ENCODE measurements around the gene TFAP2C.

Gene TFAP2C

DNA sequence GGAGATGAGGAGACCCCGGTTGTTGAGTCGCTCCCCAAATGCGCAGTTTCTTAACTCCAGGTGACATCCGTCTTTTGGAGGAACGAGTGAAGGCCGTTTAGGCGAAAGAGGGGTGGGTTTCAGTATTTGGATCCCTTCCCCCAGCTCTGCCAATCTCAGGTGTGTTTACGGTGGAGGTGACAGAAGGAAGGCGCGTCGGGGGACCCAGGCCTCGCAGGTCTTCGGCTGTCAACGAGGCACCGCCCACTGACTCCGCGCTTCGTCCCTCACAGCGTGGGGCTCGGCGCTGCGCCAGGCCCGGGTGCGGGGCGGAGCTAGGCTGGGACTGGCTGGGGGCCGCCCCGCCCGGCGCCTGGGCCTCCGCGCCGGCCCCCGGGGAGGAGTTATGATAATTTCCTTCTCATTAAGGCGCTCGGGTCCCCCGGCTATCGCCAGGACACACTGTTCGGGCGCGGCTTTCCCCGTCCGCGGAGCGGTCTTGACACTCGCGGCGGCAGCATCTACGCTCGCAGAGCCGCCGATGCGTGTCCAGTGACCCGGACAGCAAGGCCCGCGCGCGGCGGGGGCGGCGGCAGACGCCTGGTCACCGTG, at the start of gene TFAP2C:
TFAP2C (plus strand) TSS at position 434 of the 591 bp plus-strand sequence. CDS start 239 bp downstream, outside the sequence.
- no peak for DNase-seq

- DNase-seq, result no peak
These were observed 48.9 kb upstream of the TFAP2C start for GRCh38 chr20:56580226-56580625.

- no peak for DNase-seq
These were observed 47.4 kb upstream of the TFAP2C start for GRCh38 chr20:56581701-56582100.

DNA sequence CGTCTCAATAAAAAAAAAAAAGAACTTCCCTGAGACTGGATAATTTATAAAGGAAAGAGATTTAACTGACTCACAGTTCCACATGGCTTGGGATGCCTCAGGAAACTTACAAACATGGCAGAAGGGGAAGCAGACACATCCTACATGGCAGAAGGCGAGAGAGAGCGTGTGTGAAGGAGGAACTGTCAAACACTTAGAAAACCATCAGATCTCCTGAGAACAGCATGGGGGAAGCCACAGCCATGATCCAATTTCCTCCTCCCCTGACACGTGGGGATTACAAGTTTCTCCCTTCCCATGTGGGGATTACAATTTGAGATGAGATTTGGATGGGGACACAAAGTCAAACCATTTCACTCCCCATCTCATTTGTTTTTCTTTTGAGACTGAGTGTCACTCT, 46.6 kb upstream of the TFAP2C start:
- DNase-seq, result no peak

GRCh38 chr20:56584916-56585315, 44.2 kb upstream of the TFAP2C start:
- no peak for DNase-seq

DNA sequence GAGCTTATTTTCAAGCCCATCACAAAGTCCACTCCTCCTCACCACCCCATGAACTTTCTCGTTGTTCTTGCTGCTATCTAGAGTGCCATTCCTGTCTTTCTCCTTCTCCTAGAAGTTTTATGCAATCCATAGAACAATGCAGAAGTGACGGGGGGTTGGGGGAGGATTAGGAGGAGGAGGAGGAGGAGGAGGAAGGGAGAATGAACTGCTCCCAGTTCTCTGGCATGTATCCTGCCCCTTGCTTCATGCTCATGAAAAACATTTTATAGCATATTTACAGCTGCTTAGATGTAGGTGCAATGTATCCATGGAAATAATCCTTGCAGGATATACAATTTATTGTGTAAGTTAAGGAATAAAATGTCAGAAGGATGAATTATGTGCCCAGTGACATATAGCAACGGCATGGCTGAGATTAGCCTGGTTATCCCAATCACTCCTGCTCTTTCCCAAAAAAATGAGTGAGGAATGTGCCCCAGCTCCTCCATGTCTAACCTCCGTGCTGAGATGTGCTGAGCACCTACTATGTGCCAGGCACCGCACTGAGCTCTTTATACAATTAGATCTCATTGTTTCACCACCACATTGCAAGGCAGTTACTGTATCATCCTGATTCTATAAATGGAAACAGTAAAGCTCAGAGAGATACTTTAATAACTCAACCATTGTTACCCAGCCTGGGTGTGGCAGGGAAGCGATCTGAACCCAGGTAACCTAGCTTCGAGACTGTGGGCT, 41.6 kb upstream of the TFAP2C start:
- no peak for DNase-seq

- no peak for DNase-seq
These were observed 40.1 kb upstream of the TFAP2C start for GRCh38 chr20:56588996-56589395.

GRCh38 chr20:56589633-56590032, 39.5 kb upstream of the TFAP2C start:
- DNase-seq, result no peak

DNA sequence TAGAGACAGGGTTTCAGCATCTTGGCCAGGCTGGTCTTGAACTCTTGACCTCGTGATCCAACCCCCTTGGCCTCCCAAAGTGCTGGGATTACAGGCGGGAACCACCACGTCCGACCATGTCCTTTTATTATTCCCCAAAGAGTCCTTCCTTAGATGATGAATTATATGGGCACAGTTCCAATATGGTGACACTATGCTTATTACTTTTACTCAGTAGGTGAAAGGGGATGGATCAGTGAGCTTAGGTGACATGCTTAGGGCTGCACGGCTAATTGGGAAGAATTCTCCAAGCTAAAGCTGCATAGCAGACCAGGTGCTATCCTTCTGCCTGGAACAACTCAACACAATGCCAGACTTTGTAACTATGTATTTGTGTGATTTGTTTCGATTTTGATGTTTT, 38.2 kb upstream of the TFAP2C start:
- no peak for DNase-seq

DNA sequence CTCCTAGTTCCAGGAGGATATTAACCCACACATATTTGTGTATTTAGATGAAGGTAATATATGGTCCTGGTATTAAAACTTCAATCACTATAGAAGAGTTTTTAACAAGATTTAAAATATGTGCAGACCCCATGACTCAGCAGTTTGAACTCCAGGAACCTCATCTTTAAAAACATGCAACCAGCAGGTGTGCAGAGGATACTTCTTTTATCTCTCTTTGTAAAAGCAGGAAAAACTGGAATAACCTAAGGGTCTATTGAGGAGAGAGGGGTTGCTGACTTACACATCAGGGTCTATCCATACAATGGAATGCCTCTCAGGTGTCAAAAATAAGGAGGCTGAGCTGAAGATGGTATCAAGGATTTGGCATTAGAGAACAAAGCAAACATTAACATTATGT, 36.9 kb upstream of the TFAP2C start:
- no peak for DNase-seq

DNA sequence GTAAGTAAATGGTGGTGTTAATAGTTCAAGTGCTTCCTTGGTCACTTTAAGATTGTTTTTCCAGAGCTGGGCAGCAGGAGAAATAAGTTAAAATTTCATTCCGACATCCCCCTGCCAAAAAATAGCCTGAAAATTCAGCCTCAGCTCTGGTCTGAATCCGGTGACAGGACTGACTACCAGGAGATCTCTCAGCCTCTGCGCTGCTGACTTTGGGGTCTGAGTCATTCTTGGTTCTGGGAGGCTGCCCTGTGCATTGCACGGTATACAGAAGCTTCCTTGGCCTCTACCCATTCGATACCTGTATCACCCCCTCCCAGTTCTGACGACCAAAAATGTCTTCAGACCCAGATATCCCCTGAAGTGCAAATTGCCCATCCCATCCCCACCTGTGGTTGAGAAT, 36.3 kb upstream of the TFAP2C start:
- no peak for DNase-seq

DNA sequence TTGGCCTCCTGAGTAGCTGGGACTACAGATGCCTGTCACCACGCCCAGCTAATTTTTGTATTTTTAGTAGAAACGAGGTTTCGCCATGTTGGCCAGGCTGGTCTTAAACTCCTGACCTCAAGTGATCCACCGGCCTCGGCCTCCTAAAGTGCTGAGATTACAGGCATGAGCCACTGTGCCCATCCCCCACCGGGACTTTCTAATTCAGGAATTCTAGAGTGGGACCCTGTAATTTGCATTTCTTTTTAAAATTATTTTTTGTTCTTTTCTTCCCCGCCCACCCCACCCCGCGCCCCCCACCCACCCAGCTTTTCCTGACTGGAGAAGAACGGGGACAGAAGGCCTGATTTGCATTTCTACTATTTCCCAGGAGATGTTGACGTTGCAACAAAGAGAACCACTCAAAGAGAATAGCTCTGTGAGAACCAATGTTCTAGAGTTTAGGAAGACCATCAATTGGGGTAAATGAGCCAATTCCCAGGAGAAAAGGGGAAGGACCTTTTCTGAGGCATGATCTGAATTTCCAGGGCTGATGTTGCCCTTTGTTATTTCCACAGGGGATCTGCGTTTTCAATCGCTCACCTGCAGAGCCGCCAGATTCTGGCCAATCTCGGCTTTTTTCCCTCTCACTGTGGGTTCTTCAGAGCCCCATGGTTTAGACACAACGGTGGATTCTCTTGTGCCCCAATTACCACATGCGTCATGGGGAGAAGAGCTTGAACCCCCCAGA, 33.2 kb upstream of the TFAP2C start:
- DNase-seq, result no peak

DNA sequence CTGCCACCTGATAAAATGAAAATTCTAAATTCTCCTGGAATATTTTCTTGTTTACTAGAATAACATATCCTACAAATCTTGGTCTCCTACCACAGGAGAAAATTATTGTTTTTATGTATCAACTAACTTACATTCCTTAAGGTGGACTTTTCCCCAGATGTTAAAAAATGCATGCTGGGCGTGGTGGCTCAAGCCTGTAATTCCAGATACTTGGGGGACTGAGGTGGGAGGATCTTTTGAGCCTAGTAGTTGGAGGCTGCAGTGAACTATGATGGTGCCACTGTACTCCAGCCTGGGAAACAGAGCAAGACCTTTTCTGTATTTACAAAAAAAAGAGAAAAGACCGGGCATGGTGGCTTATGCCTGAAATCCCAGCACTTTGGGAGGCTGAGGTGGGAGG, 27.9 kb upstream of the TFAP2C start:
- no peak for DNase-seq

DNA sequence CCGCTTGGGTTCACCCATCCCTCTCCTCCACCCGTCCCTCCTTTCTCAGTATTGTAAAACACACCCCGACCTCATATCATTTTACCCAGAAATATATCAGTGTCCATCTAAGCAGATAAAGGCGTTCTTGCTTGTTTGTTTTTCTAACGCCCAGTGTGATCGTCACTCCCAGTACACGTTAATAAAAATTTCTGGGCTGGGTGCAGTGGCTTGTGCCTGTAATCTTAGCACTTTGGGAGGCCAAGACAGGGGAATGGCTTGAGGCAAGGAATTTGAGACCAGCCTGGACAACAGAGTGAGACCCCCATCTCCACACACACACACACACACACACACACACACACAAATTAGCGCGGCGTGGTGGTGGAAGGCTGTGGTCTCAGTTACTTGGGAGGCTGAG, 24.4 kb upstream of the TFAP2C start:
- no peak for DNase-seq

DNA sequence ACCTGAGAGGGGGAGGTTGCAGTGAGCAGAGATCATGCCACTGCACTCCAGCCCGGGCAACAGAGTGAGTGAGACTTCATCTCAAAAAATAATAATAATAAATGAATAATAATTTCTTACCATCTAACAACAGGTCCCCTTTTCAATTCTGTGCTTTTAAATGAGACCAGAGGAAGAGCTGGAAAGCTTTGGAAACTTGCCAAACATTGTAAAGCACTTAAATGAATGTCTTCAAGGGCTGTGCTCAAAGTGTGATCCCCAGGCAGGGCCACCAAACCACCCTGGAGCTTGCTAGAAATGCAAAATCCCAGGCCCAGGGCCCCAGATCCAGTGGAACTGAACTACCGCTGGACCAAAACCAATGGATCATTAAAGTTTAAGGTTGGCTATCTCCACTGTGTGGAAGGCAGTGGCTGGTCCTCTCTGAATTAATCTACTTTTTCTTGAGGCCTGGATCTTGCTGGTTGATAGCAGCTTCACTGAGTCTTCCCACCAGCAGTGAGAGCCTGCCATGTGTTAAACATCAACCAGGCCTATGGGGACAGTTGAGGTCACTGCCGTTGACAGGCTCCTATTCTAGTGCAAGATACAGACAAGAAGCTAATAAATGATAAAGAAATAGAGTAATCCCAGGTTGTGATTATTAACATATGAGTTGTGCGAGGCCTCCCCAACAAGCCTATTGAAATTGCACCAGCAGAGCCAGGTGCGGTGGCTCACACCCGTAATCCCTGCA, 23.7 kb upstream of the TFAP2C start:
- DNase-seq, result no peak

GRCh38 chr20:56606174-56606945, 22.7 kb upstream of the TFAP2C start:
- DNase-seq, result no peak

DNA sequence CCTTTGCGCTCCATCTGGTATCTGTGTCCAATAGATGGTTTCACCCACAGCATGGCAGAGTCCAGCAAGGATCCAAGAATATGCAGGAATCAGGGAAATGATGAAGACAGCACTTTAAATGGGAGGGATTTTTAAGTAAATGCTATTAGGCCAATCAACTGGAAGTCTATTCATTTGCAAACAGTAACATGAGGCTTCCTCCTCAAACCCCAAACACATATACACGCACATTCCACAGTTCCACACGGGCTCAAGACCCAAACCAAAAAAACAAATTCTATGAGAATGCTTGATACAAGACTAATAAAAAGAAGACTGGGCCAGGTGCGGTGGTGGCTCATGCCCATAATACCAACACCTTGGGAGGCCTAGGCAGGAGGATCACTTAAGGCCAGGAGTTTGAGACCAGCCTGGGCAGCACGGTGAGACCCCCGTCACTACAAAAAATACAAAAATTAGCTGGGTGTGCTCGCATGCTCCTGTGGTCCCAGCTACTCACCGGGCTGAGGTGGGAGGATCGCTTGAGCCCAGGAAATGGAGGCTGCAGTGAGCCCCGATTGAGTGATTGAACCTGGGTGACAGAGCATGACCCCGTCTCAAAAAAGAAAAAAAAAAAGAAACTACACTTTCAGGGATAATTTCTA, 21.9 kb upstream of the TFAP2C start:
- DNase-seq, result no peak

- no peak for DNase-seq
These were observed 20.7 kb upstream of the TFAP2C start for GRCh38 chr20:56608376-56608775.

DNA sequence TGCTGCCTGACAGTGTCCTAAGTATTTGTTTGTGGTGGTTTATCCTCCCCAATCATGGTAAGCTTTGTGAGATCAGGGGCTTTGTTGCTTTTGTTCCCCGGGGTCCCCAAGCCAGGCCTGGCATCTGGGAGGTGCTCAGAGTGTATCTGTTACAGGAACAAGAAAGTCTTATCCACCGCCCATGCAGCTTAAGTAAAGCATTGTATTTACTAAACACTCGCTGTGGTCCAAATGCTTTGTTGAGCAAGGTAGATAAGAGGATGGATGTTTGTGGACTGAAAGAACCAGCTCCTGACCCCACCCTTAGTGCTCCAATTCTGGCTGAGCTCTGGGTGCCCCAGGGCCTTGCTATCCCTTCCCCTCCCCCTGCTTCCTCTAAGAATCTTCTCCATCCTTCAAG, 19.8 kb upstream of the TFAP2C start:
- DNase-seq, result no peak

GRCh38 chr20:56610098-56610497, 19.0 kb upstream of the TFAP2C start:
- no peak for DNase-seq

DNA sequence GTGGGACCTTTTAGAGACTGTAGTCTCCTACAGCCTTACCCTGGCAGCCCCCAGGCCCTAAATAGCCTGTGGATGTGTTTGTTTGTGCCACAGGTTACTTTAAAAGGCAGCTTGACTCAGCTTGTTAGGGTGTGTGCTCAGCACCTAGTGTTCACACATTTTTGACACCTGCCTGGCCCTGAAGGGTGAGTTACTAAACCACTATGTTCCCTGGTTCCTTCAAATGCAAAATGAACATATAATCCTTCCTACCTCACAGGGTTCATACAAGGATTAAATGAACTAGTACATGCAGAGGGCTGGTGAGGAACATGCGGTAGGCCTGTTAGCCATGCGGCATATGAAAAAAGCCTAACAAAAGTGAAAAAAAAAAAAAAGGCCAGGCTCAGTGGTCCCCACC, 14.9 kb upstream of the TFAP2C start:
- no peak for DNase-seq

DNA sequence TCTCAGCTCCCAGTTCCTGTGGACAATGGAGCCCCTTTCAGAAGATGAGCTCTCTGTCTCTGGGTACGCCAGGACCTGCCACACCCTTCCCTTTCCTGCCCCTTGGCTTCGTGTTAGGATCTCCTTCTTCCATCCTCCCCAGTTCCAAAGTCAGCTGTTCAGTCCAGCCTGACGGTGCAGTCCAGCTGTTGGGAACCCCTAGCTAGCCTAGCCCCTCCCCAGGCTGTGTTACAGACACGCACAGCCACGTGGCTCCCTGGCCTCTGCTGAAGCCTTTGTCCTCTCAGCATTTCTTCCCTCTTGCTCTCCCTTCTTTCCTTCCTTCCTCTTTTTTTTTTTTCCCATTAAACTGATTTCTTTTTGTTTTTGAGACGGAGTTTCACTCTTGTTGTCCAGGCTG, 12.4 kb upstream of the TFAP2C start:
- DNase-seq, result no peak

Measured in NCI-H1694 treated with DMSO at 0.1 percent for 48 hours (cell line).